Thyroid gland (tissue), 4 donors: ENCODE results near the gene CCDC158.

Source experiments
- CTCF ChIP-seq, 6 experiments: fragments of 200-600 bp in 3 of 6; fragments of 450-650 bp in 3 of 6; sonication (generic) in 3 of 6; IDR thresholded peaks; one replicate each; pipeline ENCODE4 v1.5.1; 2016 to 2019; ENCODE audit warnings: antibody characterized with exemption in 6 of 6, mild to moderate bottlenecking in 2 of 6, inconsistent platforms in 1 of 6, moderate library complexity in 1 of 6
- POLR2A ChIP-seq, 2 donors: fragments of 450-650 bp; IDR thresholded peaks; one replicate each; pipeline ENCODE4 v1.6.1; 2017; ENCODE audit warnings: antibody characterized with exemption in 2 of 2, mild to moderate bottlenecking in 2 of 2, moderate library complexity in 1 of 2

DNA sequence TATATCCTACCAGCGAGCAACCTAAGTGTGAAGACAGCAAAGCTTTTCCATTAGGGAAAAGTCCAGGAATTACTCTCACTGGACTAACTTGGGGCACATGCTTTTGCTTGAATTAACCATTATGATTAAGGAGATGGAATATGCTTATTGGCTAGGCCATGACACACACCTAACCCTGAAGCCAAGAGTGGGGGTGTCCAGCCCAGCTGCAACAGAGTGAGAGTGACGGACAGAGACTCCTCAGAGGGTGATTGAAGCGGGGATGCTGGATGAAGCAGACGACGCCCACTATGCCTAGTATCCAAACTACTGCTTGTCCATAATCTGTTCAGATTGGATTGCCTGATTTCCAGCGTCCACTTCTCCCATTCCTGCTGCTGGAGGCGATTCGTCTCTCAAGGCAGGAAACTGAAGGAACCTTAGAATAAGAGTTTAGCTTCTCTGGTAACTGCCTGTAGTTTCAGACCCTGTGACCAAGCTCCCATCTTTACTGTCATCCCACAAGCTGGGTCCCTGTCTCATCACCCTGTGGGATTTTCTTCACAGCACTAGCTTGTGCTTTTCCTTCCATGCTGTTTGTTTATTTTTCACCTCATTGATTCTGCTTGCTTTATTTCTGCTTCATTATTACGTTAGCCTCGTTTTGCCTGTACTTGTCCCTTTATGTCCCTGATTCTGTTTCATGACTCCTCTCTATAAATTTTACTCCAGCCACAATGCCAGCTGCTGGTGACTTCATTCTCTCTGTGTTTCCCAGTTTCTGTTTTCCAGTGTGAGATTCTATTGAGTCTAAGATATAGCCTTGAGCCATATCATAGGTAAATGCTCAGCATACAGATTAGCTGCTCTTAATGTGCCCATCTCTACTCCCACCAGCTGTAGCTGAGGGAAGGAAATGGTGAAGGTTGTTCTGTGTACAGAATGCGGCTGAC lies 150.4 kb downstream of the CCDC158 start:
- no peak for TF ChIP-seq POLR2A (IDR thresholded peaks at IDR 0.05)
- TF ChIP-seq CTCF (IDR thresholded peaks at IDR 0.05) = no peak
